CD4-positive, alpha-beta T cell treated with Interleukin-12 subunit alpha and Interleukin-12 subunit beta, for 1 hour (primary cell): ENCODE measurements around the gene BIK.

Source experiments
- DNase-seq: peaks from one replicate; pipeline ENCODE4 v3.0.0-alpha.2; 2020

The BIK gene

DNA sequence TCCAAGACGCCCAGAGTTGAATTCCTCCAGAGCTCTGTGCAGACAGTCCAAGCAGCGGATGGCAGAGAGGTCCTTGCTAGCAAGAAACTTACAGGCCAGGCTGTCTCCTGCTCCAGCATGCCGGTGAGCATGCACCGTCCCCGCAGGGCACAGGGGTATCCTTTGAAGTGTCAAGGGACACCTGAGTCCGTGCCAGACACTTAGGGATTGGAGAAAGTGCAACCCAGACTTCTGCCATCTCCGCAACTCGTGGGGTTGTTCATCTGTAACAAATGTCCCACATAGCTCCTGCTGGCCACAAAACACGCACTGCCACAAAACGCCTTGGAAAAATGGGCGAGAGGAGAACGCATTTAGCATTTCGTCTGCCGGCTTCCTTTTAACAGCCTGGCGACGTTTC, 54.1 kb downstream of the BIK start:
- no peak for DNase-seq

DNA sequence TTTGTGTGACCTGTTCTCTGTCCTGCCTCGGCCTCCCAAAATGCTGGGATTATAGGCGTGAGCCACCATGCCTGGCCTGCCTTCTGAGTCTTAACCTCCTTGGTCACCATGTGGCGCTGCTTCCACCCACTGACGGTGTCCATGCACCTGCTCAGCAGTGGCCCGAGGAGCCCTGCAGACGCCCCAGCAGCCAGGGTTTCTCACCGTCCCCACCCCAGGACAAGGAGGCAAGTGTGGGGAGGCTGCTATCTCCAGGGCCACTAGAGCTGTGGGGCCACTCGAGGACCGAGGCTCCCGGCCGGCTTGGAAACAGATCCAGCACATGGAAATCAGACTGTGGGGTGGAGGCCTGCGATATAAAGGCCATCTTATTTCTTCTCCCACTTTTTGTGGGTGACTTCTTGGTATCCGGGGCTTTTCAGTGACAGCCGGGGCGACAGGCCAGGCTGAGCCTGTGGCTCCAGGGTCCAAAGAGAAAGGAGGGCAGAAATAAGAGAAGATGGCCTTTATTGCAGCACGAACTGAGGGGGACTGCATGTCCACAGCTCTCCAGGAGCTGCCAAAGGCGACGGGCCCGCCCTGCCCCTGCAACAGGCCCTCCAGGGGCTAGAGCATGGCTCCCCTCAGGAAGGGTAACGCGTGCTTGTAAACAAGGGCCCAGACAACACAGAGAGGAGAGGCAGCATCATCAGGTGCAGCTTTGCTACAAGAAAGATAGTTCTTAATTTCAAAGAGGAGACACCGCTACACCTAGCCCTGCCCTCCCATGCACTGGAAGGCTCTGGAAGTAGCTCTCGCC, 55.8 kb downstream of the BIK start:
- no peak for DNase-seq

- no peak for DNase-seq
Observed at GRCh38 chr22:43167001-43167589, 56.5 kb downstream of the BIK start.

GRCh38 chr22:43168471-43169309, 58.1 kb downstream of the BIK start:
- no peak for DNase-seq

- no peak for DNase-seq
Observed at GRCh38 chr22:43169310-43170130, 59.0 kb downstream of the BIK start.

DNA sequence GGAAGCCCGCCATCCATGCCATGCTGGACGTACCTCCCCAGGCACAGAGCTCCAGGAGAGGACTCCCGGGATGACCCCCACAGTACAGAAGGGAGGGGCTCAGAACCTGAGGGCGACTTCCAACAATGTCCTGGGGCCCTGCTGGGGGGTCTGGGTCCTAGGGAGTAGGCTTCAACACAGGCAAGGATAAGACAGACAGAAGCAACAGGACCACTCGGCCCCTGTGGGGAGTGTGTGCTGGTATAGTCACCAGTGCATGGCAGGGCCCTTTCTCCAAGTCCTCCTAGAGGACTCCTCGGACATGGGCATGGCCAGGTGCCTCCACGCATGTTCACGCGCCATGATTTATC, 59.6 kb downstream of the BIK start:
- DNase-seq: no peak

GRCh38 chr22:43171019-43171491, 60.5 kb downstream of the BIK start:
- no peak for DNase-seq

DNA sequence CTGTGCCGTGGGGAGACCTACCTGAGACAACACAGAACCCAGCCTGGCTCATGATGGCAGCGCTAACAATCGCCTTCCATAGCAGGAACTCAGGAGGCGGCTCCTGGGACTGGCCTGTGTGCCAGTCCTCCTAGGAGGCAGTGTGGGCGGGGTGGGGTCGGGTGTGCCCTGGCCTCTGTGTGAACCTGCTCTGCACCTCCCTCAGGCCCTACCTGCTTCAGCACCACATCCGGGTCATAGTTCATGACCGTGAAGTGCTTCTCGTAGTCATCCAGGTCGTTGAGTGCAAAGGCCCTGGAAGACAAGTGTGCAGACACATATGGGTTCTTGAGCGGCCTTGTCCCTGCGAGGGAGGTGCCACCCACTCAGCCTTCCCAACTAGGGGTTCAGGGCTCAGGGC, 61.1 kb downstream of the BIK start:
- no peak for DNase-seq

GRCh38 chr22:43172191-43172590, 61.6 kb downstream of the BIK start:
- no peak for DNase-seq

- no peak for DNase-seq
Observed at GRCh38 chr22:43173566-43173965, 63.0 kb downstream of the BIK start.

GRCh38 chr22:43173976-43174720, 63.6 kb downstream of the BIK start:
- no peak for DNase-seq

DNA sequence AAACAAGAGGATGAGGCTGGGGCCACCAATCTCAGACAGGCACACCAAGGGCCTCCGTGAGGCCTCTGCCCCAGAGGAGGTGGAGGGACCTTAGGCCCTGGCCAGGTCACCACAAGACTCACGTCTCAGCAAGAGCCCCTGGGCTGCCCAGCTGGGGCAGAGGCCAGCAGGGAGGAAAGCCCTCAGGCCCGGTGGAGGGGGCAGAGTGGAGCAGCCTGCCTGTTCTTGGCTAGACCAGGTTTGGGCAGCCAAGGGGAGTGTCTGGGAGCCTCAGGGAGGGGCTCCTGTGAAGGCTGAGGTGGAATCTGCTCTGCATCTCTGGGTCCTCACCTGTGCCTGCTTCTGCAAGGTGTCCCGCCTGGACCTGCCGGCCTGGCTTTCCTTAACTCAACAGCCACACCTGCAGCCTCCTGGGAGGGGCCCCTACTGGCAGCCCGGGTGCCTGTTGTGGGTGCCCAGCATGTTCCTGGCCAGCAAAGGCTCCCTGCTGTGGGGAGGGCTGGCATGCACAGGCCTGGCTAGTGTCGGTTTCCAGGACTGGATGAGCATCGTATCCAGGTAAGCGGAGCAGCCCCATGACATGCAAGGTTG, 64.5 kb downstream of the BIK start:
- DNase-seq: no peak

DNA sequence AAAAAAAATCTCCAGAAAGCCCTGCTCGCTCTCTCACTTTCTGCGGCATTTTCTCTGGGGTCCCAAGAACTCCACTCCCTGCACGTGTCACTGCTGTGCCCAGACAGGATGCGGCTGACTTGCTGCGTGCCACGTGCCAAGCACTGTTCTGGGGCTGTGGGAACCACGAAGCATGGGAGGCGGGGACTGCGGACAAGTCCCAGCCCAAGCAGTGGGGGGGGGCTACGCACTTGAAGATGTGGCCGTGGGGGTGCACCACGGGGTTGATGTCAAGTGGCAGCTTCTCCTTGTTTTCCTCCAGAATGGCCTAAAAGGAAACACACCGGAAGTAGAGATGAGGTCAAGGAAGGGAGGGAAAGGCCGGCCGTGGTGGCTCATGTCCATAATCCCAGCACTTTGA, 65.5 kb downstream of the BIK start:
- DNase-seq: no peak

GRCh38 chr22:43177479-43177878, 66.9 kb downstream of the BIK start:
- no peak for DNase-seq
